SH-SY5Y (cell line): ENCODE measurements around the gene LTBP3.

ENCODE experiments used
- GATA2 ChIP-seq: IDR thresholded peaks from 2 replicates; pipeline ENCODE4 v1.6.1; 2011; ENCODE audit warnings: mild to moderate bottlenecking, low read depth, low read length
- GATA3 ChIP-seq: IDR thresholded peaks from 2 replicates; pipeline ENCODE4 v1.6.1; 2011; ENCODE audit warnings: low read depth, mild to moderate bottlenecking, low read length, moderate library complexity

DNA sequence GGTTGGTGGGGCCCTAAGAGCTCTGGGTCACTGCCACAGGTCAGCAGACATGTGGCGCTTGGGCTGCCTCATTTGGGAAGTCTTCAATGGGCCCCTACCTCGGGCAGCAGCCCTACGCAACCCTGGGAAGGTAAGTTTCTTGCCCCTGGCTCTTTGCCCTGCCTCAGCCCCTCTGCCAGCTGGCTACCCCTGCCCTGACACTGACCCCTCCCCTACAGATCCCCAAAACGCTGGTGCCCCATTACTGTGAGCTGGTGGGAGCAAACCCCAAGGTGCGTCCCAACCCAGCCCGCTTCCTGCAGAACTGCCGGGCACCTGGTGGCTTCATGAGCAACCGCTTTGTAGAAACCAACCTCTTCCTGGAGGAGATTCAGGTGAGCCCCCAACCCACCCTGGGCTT, 31.4 kb downstream of the LTBP3 start:
- no peak for TF ChIP-seq GATA2
- no peak for TF ChIP-seq GATA3
